Esophagus squamous epithelium (tissue), 4 donors: Measurements from ENCODE around the gene ARR3.

ENCODE experiments used
- POLR2A ChIP-seq, 4 donors: fragments of 450-650 bp; IDR thresholded peaks; one replicate each; pipeline ENCODE4 v1.6.1; 2017; ENCODE audit warnings: antibody characterized with exemption in 4 of 4, mild to moderate bottlenecking in 4 of 4, moderate library complexity in 3 of 4
- TF ChIP-seq, protein P1 (sequence below), 6 experiments: fragments of 450-650 bp in 4 of 6; fragments of 200-600 bp in 2 of 6; sonication (generic) in 2 of 6; IDR thresholded peaks; one replicate each; pipeline ENCODE4 v1.5.1; 2016 to 2019; ENCODE audit warnings: antibody characterized with exemption in 6 of 6, mild to moderate bottlenecking in 4 of 6, moderate library complexity in 4 of 6

DNA sequence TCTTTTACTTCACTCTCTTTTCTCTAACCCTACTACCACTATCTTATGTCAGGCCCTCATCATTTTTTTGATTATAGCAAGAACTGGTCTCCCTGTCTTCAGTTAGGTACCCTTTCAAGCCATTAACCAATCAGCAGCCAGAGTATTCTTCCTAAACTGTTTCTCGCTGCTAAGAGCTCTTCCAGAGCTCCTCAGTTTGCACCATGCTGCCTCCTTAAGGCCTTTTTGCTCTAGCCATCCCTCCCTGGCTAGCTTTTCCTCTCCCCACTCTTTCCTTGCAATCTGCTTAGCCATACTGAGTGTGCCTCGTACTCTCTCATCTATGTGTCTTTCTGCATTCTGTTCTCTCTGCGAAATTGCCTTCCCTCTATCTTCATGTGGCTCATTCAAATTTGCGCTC is 54.6 kb downstream of the ARR3 start:
- TF ChIP-seq, protein P1, sequence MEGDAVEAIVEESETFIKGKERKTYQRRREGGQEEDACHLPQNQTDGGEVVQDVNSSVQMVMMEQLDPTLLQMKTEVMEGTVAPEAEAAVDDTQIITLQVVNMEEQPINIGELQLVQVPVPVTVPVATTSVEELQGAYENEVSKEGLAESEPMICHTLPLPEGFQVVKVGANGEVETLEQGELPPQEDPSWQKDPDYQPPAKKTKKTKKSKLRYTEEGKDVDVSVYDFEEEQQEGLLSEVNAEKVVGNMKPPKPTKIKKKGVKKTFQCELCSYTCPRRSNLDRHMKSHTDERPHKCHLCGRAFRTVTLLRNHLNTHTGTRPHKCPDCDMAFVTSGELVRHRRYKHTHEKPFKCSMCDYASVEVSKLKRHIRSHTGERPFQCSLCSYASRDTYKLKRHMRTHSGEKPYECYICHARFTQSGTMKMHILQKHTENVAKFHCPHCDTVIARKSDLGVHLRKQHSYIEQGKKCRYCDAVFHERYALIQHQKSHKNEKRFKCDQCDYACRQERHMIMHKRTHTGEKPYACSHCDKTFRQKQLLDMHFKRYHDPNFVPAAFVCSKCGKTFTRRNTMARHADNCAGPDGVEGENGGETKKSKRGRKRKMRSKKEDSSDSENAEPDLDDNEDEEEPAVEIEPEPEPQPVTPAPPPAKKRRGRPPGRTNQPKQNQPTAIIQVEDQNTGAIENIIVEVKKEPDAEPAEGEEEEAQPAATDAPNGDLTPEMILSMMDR (IDR thresholded peaks at IDR 0.05) = no peak
- no peak for TF ChIP-seq POLR2A (IDR thresholded peaks at IDR 0.05)
